Stimulated activated CD8-positive, alpha-beta memory T cell treated with anti-CD3 and anti-CD28 coated beads, Interleukin-7, amount 100 ng/mL, for 24 hours (primary cell): ENCODE data around the gene VTA1.
A peak's percentile ranks its signal among the peaks of the same experiment; 100 is the strongest.
"Not testable (repeated sequence)": the region's sequence is repeated elsewhere in the genome, so short reads cannot be mapped to it uniquely, and the experiment has no call there.

Source experiments
- DNase-seq: peaks from one replicate; pipeline ENCODE4 v3.0.0-alpha.2; 2020; ENCODE audit warnings: low read depth

The VTA1 gene, protein sequence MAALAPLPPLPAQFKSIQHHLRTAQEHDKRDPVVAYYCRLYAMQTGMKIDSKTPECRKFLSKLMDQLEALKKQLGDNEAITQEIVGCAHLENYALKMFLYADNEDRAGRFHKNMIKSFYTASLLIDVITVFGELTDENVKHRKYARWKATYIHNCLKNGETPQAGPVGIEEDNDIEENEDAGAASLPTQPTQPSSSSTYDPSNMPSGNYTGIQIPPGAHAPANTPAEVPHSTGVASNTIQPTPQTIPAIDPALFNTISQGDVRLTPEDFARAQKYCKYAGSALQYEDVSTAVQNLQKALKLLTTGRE

DNA sequence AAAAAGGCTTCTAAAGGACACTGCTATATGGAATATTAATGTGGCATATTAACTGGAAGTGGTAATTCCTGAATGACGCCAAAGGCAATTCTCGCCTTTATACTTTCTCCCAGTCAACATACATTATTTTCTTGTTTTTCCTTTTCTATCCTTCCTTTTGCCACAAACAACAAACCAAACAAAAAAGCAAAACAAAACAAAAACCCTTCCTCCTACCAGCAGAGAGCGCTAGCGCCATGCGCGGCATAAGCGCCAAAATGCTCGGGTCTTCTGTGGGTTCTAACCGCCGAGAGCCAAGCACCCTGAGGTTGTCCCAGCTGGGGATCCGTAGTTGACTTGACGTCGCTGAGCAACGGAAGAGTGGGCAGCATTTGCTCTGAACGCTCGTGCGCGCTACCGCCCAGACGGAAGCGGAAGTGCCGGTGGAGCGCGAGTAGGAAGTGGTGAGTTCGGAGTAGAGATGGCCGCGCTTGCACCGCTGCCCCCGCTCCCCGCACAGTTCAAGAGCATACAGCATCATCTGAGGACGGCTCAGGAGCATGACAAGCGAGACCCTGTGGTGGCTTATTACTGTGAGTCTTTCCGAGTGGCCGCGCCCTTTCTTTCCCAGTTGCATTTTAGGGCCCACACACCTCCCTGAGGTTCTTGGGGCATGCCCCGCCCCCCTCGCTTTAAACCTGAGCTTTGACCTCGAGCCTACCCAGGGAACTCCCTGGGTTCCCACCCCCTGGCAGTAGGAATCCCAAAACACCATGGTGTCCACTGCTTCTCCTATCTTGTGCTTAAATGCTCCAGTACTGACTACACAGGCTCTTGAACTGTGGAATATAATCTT lies at the start of gene VTA1, which contains the start of gene NMBR:
VTA1 (plus strand) TSS at position 436 of the 835 bp plus-strand sequence; CDS start at position 461, 25 bp downstream.
NMBR (minus strand) TSS at position 295 of the 835 bp plus-strand sequence. CDS start 58,464 bp downstream, outside the sequence.
- peak; percentile 94 for DNase-seq

DNA sequence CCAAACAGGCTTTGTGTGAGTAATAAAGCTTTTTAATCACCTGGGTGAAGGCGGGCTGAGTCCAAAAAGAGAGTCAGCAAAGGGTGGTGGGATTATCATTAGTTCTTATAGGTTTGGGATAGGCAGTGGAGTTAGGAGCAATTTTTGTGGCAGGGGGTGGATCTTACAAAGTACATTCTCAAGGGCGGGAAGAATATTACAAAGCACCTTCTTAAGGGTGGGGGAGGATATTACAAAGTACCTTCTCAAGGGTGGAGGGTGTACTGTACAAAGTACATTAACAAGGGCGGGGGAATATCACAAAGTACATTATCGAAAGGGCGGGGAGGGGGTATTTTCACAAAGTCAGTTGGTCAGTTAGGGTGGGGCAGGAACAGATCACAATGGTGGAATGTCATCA lies 42.2 kb upstream of the VTA1 start:
- not testable (repeated sequence) for DNase-seq

DNA sequence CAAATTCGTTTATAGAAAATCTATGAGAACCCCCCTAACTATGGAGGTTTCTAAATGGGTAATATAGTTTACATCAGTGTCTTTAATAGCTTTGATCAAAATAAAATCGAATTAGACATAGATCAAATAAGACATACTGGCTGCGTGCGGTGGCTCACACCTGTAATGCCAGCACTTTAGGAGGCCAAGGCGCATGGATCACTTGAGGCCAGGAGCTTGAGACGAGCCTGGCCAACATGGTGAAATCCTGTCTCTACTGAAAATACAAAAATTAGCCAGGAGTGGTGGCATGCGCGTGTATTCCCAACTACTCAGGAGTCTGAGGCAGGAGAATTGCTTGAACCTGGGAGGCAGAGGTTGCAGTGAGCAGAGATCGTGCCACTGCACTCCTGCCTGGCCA lies 36.2 kb upstream of the VTA1 start:
- DNase-seq, result not testable (repeated sequence)

DNA sequence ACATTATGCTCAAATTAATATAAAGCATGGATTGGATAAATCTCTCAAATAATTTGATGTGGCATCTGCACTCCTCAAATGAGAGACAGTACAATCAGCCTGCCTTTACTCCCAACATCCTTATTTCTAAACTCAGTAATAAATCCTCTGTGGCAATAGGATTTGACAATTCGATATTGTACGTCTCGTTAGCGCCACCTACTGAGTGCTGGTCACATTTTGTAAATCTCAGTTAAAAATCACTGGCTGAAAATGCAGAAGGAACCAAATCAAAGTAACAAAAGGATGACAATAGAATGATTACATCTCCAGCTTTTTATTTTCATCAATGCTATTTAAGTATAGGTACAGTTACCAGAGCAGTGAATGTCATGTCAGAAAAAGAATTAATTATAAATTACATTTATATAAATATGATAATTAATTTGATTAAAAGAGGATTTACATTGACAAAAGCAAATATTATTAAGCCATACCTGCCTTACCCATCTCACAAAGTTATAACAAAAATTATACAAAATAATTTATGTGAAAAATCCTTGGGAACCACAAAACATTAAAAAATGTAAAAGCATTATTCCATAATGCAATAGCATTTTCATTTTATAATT lies 34.5 kb upstream of the VTA1 start:
- peak; percentile 55 for DNase-seq

DNA sequence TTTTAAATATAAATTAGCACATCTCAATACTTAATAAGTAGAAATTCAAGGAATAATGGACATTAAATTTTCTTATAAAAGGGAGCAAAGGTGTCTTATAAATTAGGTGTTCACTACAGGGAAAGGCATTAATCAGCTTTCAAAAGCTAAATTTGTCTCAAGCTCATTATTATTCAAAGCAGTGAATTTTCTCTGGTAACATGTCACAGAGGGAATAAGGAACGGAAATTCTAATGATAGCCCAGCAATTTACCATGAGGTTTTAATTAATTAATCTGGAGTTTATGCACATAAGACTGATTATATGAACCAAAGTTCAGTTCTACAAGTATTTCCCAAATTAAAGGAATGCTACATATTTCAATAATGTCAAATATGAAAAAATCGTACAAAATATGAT lies 29.7 kb upstream of the VTA1 start:
- DNase-seq, result no peak

DNA sequence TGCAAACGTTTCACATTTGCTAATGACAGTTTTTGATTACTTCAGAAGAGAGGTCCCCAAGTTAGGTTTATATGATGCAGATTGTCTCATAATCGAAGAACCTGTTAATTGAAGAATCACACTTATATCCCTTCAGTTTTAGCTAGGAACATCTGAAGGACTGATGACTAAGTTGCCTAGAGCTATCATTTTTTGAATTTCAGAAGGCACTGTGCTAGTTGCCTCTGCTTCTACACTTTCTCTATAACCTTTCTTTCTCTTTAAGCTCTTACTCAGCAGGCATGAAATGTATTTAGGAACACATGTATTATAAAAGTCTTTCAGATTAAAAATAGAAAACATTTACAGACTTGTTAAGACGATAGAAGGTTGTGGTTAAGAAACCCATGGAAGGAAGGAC lies 28.7 kb upstream of the VTA1 start:
- DNase-seq, result no peak

DNA sequence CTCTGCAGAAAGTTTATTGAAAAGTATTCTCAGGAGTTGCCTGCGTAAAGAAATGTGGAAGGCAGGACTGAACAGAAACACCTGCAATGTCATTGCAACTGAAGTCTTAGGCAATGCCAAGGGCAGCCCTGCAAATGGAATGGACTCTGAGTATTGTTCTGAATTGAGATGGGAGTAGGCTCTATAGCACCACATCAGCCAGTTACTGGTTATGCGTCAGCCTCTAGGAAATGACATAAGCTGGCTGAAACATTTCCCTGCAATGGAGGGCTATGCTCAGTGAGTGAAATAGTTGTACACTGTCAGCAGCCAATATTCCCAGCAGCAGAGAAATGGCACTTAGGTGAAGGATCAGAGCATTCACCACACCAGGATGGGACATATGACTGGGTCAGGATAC lies 28.1 kb upstream of the VTA1 start:
- no peak for DNase-seq

DNA sequence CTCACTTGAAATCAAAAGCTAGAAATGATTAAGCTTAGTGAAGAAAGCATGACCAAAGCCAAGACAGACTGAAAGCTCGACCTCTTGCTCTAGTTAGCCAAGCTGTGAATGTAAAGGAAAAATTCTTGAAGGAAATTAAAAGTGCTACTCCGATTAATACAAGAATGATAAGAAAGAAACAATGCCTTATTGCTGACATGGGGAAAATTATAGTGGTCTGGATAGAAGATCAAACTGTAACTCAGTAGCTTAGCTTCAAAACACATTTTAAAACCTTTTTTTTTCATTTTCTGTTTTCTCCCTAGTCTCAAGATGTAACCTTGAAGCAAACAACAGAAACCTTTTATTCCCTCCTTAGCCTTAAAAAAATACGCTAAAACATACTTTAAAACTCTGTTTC lies 25.7 kb upstream of the VTA1 start:
- no peak for DNase-seq

DNA sequence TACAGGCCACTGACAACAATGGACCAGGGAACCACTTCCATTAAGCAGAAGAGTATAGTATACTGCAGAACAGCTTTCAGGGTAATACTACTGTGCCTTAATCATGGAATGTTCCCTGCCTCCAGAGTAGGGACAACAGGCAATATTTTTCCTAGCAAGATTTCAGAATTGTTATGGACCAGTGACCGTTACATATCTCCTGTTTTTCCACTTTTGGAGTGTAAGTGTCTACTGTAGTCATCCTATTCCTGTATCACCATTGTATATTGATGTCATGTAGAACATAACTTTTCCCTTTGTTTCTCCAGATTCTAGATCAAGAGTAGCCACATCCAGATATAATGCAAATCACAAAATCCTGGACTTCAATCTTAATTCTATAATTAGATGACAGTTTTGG lies 16.2 kb upstream of the VTA1 start:
- DNase-seq, result no peak

DNA sequence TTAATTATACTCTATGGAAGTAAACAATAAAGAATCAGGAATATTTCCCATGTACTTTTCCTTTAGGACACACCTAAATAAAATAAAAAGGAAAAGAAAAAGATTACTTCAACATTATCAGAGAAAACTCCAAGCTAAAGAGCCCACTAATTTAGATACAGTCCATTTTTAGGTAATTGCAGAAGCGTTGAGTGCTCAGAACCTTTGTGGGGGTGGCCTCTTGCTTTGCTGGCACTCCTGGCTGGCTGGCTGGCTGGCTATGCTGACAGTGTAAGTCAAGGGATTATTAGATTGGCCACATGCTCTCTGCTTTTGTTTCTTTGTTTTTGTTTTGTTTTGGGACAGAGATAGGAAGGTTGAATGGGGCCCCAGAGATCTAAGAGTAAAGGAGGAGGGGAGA lies 14.4 kb upstream of the VTA1 start, which contains the start of gene GJE1:
GJE1 (plus strand) TSS at position 301 of the 400 bp plus-strand sequence. CDS start 234 bp downstream, outside the sequence.
- no peak for DNase-seq

DNA sequence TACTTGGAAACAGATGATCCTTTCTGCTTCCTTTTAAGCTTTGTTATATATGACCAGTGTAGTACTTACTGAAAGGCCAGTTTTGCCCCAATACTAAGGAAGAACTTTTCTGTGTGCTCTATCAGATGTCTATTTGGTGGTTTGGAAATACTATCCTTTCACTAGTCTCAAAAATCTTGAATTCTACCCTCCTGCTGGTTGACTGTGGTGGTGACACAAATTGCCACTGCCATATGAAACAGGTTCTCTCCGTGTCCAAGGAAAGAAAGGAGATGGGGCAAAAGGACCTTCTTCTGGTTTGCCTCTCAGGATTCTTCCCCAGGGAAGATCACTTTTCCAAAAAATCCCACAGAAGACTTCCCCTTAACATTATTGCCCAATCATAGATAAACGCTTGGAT lies 8.2 kb upstream of the VTA1 start:
- no peak for DNase-seq

DNA sequence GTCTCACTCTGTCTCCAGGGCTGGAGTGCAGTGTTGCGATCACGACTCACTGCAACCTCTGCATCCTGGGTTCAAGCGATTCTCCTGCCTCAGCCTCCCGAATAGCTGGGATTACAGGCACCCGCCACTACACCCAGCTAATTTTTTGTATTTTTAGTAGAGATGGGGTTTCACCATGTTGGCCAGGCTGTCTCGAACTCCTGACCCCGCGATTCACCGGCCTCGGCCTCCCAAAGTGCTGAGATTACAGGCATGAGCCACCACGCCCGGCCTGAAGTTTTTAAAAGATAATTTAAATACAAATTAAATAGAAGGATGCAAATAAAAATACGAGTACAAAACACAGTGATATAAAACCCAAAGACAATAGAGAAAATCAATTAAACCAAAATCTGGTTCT lies 5.5 kb upstream of the VTA1 start:
- DNase-seq, result not testable (repeated sequence)

DNA sequence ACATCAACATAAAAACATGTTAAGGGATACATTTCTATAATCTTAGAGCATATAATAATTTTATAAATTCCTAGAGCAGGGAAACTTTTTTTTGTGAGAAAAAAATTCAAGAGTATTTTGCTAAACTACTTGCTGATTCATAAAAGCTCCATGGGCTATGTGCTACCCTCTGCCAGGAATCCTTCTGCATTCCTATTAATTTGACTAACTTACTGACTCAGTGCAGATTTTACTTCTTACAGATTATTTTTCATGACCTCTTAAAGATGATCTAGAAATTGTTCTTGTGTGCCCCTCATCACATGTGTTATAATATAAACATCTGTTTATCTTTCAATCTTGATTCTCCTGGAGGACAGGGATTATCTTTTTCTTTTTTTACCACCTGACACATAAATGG lies 5.7 kb downstream of the VTA1 start:
- no peak for DNase-seq

DNA sequence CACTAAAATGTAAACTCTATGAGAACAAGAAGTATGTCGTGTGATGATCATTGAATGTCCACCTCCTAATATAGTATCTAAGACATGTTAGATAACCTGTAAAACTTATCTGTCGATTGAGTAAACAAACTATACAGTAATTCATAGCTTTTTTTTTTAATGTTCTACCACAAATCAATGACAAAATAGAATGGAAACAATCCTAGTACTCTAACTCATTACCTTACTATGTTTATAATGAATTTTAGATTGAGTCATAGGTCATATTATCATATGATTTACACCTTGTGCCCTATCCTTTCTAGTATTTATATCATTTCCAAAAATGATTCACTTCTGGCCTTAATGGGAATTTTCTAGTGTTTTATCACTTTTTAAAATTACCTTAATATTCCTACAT lies 6.1 kb downstream of the VTA1 start:
- DNase-seq, result no peak

DNA sequence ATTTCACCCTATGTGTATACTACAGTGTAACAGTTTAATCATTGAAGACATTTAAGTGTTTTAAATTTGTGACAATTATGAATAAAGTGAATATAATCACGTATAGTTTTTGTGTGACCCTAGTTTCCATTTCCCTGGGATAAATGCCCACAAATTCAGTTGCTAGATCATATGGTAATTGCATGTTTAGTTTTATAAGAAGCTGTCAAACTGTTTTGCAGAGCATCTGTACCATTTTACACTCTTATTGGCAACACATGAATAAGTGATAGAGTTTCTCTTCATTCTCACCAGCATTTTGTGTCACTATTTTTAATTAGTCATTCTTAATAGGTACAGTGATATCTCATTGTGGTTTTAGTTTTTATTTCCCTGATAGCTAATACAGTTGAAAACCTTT lies 7.3 kb downstream of the VTA1 start:
- DNase-seq, result no peak

DNA sequence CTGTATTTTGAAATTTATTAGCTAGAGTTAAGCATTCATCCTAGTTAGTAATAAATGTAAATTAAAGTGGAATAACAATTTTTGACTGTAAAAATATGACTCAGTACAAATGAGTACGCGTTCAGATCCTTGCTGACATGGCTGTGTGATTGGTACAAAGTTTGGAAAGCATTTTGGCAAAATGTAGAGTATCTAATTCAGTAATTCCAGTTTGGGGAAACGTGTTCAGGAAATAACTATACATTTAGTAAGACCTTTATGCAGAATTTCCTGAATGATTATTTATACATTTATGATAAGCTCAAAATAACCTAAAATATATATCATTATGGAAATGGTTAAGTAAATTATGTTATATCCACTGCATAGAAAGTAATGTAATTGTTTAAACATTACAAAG lies 8.0 kb downstream of the VTA1 start:
- DNase-seq, result no peak

DNA sequence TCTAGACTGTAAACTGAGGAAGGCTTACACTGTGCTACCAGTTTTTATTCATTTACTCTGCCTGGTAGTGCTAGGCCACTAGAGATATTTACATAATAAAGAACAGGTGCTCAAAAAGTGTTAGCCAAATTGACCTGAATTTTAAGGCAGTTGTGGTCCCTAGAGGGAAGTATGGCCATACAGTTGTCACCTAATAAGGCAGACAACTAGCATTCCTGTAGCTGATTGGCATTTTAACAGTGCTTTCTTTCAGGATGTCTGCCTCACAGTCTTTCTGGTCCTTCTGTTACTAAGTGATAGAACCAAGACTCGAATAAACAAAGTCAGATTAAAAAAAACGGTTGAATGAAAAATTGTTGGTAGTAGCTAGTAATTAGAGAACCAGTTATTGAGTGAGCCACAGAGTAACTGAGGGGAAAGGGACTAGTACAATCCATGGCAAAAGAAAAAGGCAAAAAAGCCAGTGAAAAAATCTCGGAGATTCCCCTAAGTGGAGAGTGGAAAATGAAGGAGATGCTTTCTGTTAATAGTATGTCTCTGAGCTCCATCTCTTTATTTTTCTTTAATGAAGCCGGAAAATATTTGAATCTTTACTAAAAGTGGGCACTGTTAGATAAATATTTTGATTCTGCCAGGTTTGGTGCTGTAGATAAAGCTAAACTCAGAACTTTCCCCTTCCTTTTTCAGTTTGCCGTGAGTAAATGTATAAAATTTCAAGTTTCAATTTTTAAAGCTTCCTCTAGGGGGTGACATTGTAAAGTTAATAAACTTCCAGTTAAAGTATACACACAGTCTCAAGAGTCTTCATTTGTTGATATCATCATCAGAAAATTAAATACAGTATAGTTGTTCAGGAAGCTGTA lies 9.1 kb downstream of the VTA1 start:
- no peak for DNase-seq

DNA sequence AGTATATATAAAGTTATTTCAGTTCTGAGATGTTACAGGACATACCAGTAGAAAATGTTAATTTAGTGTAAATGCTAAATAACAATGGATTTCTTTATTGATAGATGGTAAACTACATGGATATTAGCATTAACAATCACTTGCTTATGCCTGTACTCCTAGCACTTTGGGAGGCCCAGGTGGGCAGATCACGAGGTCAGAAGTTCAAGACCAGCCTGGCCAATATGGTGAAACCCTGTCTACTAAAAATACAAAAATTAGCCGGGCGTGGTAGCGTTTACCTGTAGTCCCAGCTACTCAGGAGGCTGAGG lies 9.7 kb downstream of the VTA1 start:
- DNase-seq, result not testable (repeated sequence)

DNA sequence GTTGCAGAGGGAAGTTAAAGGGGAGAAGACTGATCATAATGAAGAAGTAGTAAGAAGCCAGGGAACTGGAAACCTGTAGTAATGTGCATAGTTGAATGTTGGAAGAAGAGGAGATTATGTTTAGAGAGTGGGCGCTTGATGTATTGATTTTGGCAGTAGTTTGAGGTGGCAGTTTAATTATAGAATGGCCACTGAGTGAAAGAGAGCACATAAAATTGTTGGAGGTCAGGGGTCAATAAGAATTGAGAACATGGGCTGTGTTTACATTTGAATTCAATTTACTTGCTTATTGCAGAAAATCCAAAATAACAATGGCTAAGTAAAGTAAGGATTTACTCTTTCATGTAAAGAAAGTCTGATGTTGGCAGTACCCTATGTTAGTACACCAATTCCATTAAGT lies 15.7 kb downstream of the VTA1 start:
- no peak for DNase-seq

DNA sequence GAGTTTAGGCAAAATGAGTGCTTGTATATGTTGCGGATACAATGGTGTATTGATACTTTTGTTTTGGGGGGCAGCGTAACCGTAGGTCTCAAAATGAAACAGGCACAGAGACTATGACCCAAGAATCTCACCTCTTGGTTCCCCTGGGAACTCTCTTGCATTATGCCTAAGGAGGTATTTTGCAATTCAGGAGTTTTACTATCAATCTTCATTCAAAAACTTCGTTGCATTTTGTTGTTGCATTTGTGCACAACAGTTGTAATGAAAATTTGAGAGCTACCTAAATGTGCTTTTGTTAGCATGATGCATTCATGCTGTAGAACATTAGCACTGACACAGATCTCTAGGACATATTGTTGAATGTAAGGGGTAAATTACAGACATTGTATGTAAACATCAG lies 18.2 kb downstream of the VTA1 start:
- no peak for DNase-seq

DNA sequence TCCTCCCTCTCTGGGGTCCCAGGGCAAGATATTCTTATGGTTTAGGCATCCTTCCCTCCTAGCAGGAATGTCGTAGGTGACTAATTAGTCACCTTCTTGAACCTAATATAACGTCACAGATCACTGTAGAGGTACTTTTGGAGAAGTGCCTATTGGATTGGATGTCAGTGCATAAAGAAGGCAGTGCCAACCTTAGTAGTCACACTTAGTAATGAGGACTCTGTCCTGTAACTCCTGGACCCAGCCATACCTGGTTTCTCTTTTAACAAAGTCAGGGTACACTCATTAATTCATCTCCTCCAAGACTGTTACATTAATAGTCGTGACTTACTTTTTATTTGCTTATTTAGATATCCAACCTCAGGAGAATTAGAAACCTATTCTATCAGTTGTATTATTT lies 20.0 kb downstream of the VTA1 start:
- no peak for DNase-seq

DNA sequence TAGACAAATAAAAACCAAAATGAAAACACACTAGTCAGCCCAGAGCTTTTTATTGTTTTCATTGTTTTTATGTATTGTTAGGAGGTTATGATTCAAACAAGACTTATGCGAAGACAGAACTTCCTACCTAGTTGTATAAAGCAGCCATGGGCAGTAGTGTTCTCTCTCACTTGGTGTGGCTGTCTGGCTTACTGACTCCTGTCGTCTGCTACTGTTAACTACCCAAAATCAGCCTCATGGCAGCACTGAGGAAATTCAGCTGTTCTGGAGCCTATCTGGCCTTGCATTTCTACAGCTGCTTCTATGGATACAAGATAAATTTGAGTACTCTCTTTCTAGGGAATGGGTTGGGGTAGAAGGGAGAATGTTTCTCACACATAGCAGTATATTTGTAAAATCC lies 20.4 kb downstream of the VTA1 start:
- DNase-seq, result no peak
